Inferior parietal cortex (tissue), 1 donor: ENCODE measurements around the gene LYZL4.

Source experiments
- DNase-seq: peaks from one replicate; pipeline ENCODE4 v3.0.0-alpha.2; 2016; ENCODE audit errors: extremely low spot score

LYZL4 gene

DNA sequence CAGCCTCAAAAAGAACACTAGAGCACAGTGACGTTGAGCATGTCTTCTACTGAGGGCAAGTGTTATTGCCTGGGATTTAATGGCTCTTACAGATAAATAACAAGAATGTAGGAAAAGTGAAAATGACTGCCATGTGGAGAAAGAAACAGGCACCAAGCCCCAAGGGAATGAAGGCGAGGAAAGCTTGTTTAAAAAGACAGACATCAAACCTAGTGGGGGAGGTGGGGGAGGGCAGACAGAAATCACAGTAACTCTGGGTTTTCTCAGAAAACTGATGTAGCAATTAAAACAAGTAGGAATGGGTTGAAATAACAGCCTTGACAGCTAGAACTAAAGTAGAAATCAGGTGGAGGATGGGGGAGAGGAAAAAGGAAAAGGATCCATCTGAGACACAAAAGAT lies 18.4 kb upstream of the LYZL4 start:
- no peak for DNase-seq

DNA sequence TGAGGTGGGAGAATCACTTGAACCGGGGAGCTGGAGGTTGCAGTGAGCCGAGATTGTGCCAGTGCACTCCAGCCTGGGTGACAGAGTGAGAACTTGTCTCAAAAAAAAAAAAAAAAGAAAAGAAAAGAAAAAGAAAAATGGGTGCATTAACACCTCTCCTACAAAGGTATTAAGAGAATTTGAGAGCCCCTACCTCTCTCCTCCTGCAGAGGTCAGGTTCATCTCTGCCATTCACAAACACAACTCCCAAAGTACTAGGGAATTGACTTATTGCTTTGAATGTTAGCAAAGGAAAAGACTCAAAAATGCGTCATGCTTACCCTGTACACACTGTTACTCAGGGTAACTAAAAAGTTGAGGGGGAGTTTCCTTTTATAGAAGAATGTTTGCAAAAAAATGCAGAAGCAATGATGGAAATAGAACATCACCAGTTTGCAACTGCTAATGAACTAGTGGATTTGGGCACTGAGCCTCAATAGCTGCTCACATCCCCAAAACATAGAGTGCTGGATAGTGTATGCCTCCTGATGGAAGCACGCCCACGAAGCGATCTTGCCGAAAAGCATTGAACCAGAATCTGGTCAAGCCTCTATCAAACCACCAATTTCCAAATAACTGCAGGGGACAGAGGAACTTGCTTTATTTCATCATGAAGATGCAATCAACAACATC lies 15.5 kb upstream of the LYZL4 start:
- DNase-seq: peak; percentile 39

DNA sequence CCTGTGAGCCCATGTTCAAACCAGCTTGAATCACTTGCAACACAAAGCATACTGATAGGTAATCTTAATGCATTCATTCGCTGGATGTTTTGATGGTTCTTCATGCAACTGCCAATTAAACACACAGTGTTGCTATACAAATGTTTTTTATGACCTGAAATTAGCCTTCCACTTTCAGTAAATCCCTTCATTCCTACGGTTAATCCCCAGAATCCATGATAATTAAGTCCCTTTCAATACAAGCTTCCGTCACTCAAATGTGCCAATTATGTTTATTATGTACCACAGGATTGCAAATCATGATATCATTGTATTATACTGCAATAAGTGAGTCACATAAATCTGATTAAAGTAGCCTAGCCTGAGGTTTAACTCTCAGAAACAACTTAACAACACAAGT lies 14.5 kb upstream of the LYZL4 start:
- DNase-seq: no peak

DNA sequence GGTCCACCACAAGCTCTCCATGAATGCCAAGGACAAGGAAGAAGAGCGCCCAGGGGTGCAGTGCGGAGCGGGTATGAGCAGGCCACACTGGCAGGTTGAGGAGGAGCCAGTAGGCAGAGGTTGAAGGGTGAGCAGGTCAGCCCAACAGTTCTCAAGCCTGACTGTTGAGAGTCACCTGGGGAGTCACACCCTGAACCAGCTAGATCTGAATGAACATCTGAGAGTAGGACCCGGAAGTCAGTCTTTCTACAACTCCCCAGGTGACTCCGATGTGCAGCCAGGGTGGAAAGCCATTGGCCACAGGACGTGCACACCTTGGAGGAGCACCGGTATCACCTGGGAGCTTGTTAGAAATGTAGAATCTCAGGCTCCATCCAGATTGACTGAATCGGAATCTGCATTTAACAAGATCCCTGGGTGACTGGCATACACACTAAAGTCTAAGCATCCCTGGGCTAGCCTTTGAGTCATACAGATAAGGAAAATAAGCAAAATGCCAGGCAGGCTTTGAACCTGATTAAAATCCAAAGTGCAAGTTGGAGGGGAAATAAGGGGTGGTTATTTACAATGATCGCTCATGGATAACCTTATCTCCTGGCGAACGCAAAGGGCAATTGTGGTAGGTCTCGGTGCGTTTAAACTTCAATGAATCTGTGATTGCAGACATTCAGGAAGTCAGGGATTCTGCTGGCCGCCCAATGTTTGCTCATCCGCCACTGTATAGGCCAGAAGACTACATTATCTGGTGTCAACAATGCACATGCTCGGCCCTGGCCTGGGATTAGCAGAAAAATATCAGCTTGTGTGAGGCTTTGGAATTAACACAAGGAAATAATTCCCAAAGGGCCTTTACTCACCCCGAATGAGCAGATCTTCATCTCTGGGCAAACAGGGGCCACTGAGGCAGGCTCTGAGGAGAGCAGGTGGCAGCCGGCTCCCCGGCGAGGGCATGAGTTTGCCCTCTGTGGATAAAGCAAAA lies 11.7 kb upstream of the LYZL4 start:
- no peak for DNase-seq

DNA sequence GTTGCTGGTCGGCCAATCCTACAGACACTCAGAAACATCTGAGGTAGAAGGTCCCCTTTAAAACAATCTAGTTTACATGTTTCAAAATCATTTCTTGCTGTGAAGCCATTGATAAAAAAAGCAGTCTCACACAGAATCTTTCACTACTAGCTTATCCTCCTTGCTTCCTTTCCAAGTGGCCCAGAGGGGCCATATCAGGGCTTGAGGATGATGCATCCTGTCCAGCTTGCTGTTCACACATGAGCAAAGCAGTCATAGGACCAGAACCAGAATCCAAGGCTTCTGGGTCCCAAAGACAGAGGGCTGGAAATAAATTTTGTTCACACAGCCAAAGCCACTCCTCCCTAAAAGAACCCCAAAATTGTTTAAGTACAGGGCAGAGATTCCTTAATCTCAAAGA lies 9.2 kb upstream of the LYZL4 start:
- DNase-seq: no peak

DNA sequence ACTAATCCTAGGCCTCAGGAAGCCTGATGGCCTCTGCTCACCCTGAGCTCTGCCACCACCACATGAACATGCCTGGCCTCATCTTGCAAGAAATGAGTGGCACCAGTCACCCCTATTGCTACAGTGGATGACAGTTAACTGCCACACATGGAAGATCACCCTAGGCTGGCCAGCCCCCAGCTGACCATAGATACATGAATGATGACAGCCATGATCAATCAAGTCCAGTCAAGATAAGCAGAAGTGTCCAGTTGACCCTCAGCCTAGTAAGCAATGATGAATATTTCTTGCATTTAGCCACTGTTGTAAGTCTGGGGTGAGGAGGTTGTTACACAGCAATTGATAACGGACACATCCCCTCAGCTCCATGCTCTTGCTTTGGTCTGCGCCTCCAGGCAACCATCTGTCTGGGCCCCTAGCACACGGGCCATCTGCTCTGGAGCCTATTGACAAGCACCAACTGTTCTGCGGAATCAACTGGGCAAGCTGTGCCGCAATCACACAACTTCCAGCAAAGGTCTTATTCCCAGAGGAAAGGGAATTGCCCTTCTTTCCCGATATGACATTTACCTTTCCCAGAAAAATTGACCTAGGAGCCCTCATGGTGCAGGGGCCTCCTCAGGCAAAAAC lies 2.2 kb upstream of the LYZL4 start:
- no peak for DNase-seq

DNA sequence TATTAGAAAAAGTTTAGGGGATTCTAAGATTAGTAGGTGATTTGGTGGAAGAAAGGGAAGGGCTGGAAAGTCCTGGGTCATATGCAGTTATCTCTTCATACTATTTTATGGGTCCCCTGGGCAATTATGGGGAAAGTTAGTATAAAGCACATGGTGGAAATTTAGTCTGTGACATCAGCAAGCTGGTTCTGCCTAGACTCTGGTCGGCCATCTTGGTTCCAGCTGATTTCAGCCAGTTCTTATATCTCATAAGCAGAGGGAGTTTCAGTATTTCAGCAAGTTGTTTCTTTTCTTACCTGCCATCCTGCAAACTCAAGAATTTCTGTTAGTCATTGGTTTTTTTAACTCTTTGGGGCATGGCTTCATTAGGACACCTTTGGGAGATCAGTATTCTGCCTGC lies 1.0 kb upstream of the LYZL4 start:
- DNase-seq: no peak

DNA sequence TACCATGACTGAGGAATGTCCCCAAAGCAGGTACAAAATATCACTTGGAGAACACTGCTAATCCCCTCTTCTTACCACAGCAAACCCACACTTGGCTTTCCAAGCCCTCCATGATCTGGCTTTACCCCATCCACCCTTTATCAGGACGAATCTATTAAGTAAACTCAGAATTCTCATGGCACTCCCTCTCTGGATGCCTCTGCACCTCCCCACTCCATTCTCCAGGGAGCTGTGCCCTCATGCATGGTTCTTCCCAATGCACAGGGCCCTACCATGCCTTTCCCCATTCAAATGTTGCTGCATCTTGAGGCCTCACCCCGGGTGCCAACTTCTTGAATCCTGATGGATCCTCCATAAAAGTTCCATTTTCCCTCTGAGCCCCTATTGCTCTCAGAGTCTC lies 2.3 kb downstream of the LYZL4 start:
- no peak for DNase-seq

DNA sequence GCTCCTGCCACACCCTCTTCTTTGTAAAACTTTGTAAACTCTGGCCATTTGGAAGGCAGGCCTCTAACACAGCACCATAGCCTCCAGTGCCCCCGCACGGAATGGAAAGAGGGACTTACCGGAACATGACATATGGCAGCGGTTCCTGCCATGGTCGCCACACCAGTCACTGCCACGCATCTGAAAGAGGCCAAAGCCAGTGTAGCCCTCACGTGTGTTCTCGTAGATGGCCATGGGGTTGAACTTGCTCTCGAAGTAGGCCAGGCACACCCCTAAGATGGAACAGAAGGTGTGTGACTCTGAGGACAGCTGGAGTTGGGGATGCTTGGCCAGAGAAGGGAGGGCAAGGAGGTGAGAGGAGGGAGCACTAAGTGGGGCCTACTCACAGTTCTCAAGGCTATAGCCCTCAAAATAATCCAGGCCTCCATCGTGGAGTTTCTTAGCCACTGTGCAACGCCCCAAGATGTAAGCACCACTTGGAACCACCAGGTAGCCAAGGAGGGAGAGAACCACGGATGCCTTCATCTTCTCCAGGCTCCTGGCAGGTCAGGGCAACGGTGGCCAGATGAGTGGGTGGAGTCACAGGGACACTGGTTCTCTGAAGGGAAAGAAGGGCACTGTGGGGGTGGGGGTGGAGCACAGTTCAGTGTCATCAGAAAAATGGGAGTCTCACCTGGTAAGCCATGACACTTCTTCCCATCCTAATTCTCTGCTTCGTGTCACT lies 3.5 kb downstream of the LYZL4 start:
- no peak for DNase-seq

DNA sequence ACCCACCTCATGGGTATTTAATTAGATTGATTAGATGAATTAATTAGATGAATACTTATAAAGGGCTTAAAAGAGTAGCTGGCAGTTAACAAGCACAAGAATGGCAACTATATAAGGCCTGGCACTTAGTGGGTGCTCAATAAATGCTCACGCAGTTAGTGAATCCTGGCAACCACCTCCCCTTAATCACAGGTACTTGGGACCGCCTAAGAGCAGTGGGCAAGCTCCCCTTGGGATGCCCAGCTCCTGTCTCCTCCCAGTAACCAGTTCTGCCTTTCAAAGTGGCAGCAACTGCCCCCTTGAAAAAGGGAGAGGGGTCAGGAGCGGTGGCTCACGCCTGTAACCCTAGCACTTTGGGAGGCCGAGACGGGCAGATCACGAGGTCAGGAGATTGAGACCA lies 4.6 kb downstream of the LYZL4 start:
- no peak for DNase-seq

DNA sequence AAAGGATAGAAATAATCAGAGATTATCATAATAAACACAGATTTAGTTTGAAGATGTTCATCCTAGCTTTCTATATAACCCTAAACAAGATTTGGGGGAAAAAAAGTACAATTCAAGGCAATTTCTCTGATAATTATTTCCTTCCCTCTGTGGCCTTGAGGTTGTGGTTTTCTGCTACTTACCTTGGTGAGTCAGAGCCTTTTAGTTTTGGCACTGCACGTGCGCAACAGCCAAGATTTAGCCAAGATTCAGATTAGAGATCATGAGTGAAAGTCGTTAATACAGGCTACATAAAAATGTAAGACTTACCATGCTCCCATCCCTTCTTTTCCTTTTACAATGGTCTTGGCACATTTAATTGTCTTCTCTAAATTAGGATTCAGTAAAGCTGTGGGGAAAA lies 6.7 kb downstream of the LYZL4 start:
- no peak for DNase-seq

DNA sequence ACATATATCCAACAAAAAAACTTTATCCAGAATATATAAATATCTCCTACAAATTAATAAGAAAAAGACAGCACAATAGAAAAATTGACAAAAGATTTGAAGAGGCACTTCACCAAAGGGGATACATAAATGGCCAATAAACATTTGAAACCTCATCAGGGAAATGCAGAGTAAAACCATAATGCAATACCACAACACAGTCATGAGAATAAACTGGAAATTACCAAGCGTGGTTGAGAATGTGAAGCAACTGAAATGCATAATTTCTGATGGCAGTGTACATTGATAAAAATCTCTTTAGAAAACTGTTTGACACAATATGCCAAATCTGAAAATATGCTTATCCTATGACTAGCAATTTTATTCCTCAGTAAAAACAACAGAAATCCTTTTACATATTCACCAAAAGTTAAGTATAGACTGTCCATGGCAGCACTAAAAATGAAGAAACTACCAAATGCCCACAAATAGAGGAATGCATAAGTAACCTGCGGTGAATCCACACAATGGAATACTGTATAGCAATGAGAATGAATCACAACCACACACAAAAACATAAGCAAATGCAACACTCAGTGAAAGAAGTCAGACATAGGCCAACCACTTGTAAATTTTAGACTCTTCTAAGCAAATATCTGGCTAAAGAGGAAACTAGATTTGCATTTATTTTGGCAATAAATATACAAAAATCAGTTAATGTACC lies 7.9 kb downstream of the LYZL4 start:
- no peak for DNase-seq

DNA sequence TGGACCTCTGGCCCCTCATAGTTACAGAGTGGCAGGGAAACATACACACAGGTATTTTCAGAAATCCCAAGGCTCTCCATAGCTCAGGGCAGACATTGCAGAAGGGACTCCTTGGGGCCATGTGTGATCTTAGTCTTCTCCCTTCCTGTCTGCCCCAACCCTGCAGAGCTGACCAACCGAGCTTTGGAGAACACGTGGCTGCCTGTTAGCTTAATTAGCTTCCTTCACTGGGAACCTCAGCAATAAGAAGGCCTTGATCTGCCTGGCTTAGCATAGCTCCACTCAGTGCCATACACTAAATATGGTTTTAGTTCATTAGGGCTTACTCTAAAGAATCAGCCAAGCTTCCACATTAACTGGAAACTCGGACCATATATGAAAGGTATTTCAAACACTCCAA lies 12.3 kb downstream of the LYZL4 start:
- no peak for DNase-seq

DNA sequence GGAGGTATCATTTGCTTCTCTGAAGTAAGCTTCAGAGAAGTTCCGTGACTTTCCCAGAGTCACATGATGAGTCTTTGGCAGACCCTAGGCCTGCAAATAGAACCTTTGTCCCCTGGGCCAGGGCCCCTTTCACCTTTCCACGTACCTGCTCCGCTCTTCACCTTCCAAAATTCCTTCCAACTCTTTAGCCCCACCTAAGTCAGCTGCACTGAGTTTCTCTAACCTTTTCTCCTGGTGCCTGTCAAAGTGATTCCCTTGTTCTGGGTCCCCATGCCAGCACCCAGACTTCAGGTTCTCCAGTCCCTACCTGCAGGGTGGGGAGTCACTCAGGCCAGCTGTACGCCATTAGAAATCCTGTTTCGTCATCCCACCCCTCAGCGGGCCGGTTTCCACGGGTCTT lies 12.8 kb downstream of the LYZL4 start:
- no peak for DNase-seq

DNA sequence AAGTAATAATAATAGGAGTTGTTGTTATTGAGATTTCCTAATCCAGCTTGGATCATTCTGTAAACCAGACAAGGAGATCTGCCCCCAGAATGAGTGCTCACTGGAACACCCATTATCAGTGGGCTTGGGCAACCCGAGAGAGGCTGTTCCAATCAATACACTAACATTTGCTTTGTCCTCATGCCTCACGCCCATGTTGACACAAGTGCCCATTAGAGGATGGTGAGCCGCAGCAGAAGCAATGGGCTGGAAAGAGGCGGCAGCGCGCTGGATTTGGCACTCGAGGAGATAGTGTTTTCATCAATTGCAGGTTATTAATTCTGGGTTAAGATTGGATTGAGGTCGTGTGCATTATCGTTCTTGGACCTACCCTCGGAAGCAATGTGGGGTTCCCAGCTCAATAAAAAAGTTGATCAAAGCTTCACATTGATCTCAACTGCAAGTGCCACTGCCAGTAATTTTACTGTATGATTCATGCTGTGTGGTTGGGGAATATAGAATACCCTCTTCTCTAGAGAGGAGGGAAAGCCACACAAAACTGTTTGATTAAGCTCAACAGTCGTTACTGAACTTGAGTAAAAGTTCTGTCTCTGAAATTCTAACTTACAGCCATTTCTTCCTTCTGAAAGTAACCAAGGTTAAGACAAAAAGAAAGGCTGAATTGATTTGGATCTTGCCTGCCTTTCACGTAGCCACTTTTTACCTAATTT lies 15.7 kb downstream of the LYZL4 start:
- DNase-seq: no peak

DNA sequence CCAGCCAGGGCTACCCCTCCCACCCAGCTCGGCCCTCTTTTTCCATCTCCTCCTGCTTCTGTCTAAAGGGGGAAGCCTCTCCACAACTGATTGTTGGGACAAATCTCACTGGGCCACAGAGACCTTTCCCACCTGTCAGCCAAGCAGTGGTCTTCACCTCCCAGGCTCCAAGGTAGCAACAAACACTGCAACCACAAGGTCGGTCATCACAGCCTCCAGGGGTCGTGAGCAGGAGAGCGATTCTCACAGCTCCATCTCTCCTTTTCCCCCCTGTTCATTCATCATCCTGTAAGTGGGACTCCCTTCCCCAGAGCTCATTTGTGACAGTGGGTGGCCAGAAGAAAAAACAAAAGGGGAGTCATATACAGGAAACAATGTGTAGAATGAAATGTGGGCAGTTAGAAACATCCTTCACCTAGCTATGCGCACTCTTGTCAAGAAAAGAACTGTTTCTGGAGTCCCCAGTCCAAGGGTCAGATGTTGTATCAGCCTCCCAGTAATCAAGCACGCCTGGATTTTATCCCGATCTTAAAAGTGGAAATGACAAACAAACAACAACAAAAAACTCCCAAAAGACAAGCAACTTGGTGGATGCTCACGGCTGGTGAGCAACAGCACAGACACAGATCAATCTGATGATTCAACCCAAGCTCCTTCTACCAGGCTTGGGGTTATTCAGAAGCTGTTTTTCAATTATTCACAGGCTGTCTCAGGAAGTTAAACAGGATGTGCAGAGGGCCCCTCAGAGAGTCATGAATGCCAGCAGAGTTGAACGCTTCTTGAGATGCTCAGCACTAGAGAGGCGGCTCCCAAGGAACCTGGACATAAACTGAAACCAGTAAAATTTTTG lies 22.4 kb downstream of the LYZL4 start:
- DNase-seq: no peak

DNA sequence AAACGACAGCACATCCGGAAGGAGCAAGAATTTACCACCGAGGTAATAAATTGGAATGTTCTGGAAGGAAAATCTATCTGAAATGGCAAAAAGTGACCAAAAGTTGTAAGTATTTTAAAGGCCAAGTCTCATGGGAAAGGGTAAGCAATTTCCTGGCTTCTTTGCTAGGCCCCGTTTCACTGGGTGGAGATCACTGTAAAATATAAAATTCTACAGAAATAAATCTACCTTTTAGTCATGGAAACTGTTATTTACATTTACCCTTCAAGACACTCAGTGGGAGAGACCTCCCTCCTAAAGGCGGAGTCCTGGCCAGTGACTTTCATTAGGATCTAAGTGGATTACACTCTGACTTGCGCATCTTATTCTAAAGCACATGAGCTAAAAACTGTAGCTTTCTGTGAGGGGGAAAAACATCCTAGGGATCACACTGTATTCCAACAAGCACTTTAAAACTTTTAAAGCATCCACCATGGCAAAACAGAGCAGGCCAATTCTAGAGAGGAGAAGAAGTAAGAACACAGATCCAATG lies 28.8 kb downstream of the LYZL4 start:
- no peak for DNase-seq

DNA sequence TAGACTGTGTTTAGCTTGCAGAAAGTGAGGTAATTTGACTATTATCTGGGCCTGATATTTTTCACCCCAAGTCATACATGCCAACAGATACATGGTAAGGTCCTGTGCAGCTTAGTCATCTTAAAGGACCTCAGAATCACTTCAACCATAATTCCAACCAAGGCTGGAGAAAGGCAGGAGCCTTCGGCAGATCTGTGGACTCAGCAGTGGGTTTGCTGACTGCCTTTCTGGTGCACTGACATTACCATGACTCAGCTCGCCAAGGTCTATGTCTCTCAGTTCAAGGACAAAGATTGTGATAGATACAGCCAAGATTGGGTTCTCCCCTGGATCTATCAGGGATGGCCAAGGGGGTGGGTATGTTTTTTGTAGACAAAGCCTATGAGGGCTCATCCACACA lies 32.7 kb downstream of the LYZL4 start:
- DNase-seq: no peak

DNA sequence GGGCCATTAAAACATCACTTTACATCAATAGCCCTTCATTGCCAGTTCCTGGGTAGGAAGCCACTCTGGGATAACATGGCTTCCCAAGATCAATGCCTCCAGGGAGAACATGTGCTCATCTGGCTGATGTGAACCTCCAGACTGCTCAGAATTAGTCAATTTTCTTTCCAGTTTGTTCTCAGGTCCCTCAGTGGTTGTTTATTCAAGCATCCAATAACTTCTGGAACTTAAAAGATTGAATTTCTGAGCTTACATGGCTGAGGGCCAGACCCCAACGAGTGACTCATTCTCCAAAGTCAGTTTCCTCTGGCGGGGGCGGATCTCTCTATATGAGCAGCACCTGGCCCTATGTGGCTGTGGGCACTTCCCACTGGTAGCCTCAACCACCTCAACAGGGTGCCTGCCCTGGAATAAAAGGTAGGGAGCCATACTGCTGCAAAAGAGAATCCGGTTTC lies 34.0 kb downstream of the LYZL4 start:
- no peak for DNase-seq
